Measurements from ENCODE around the gene ZFYVE16. TPM values are rescaled to one million over a fixed set of nuclear protein-coding genes. Genes with fewer than 3 reads are reported as not detected.
"Not testable (repeated sequence)": the region's sequence is repeated elsewhere in the genome, so short reads cannot be mapped to it uniquely, and the experiment has no call there.

ZFYVE16 gene
- total RNA-seq, 2 donors from 2014 or later: 22.3 to 26.5 TPM

DNA sequence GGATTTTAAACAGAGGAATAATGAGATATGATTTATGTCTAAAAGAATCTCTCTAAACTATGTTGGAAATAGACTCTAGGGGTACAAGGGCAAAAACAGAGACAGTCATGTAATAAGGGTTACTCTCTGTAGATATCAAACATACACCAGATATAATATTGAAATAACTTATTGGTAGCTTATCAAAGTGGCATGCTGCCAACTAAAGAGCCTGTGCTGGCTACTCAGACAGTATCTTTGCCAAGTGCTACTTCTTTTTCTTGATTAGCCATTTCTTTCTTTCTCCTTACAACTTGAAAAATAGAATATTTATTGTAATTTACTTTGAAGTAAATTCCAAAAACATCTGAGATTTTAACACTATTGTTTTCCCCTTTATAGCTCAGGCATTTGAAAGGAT lies 34.9 kb downstream of the ZFYVE16 start:
- H3K4me3 ChIP-seq: no peak overlapping the region

DNA sequence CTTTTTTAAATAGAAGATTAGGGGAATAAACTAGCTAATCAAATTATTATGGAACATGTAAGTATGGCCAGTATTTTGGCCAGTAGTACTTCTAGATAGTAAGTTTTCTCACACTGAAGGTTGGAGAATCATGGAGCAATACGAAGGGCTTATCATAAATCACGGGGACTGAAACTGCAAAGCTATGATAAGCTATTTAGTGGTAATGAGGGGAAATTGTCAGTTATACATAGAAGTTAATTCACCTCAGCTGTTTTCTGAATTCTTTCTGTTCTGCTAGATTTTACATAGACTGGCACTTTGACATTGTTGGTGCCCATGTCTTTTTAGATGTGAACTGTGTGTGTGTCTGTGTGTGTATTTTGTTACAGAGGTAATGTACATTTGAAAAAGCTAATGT lies 45.5 kb downstream of the ZFYVE16 start:
- no peak overlapping the region for H3K27ac ChIP-seq
- no peak overlapping the region for H3K4me3 ChIP-seq
- intact Hi-C loops (cut with DNase I): no loop called here
- H3K9ac ChIP-seq (ENCODE audit: low read depth in 2 of 2, low read length in 2 of 2): no peak overlapping the region
- H3K36me3 ChIP-seq: peaks cover 5% of the 10 kb centered on the region
- DNase-seq: no peak
- H3K27me3 ChIP-seq: no peaks in the 10 kb centered on the region
- no peaks in the 10 kb centered on the region for H3K9me3 ChIP-seq
- TF ChIP-seq, protein P1, sequence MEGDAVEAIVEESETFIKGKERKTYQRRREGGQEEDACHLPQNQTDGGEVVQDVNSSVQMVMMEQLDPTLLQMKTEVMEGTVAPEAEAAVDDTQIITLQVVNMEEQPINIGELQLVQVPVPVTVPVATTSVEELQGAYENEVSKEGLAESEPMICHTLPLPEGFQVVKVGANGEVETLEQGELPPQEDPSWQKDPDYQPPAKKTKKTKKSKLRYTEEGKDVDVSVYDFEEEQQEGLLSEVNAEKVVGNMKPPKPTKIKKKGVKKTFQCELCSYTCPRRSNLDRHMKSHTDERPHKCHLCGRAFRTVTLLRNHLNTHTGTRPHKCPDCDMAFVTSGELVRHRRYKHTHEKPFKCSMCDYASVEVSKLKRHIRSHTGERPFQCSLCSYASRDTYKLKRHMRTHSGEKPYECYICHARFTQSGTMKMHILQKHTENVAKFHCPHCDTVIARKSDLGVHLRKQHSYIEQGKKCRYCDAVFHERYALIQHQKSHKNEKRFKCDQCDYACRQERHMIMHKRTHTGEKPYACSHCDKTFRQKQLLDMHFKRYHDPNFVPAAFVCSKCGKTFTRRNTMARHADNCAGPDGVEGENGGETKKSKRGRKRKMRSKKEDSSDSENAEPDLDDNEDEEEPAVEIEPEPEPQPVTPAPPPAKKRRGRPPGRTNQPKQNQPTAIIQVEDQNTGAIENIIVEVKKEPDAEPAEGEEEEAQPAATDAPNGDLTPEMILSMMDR (IDR thresholded peaks at IDR 0.05): no peak
- H3K4me1 ChIP-seq: no peaks in the 10 kb centered on the region

More for the DNA sequence above, 34.9 kb downstream of the ZFYVE16 start:
- Histone ChIP-seq H3K9ac (ENCODE audit: low read depth in 2 of 2, low read length in 2 of 2) (no peak overlapping the region), H3K36me3 (no peaks in the 10 kb centered on the region), H3K9me3 (no peaks in the 10 kb centered on the region), H3K4me1 (no peaks in the 10 kb centered on the region), H3K27ac (no peak overlapping the region), H3K27me3 (no peaks in the 10 kb centered on the region)
- no peak for DNase-seq
- intact Hi-C loops (cut with DNase I): no loop called here
- TF ChIP-seq, protein P1 (IDR thresholded peaks at IDR 0.05): no peak

DNA sequence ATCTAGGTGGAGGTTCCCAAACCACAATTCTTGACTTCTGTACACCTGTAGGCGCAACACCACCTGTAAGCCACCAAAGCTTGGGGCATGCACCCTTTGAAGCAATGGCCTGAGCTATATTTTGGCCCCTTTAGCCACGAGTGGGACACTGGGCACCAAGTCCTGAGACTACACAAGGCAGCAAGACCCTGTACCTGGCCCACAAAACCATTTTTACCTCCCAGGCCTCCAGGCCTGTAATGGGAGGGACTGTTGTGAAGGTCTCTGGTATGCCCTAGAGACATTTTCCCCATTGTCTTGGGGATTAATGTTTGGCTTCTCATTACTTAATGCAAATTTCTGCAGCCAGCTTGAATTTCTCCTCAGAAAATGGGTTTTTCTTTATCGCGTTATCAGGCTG lies 55.4 kb downstream of the ZFYVE16 start:
- intact Hi-C loops (cut with DNase I): no loop called here
- H3K36me3 ChIP-seq: peaks cover 7% of the 10 kb centered on the region
- H3K27ac ChIP-seq: no peak overlapping the region
- no peak for DNase-seq
- no peak overlapping the region for H3K9ac ChIP-seq (ENCODE audit: low read depth in 2 of 2, low read length in 2 of 2)
- TF ChIP-seq, protein P1 (IDR thresholded peaks at IDR 0.05): no peak
- H3K4me3 ChIP-seq: no peak overlapping the region
- no peaks in the 10 kb centered on the region for H3K4me1 ChIP-seq
- H3K27me3 ChIP-seq: no peaks in the 10 kb centered on the region
- no peaks in the 10 kb centered on the region for H3K9me3 ChIP-seq

DNA sequence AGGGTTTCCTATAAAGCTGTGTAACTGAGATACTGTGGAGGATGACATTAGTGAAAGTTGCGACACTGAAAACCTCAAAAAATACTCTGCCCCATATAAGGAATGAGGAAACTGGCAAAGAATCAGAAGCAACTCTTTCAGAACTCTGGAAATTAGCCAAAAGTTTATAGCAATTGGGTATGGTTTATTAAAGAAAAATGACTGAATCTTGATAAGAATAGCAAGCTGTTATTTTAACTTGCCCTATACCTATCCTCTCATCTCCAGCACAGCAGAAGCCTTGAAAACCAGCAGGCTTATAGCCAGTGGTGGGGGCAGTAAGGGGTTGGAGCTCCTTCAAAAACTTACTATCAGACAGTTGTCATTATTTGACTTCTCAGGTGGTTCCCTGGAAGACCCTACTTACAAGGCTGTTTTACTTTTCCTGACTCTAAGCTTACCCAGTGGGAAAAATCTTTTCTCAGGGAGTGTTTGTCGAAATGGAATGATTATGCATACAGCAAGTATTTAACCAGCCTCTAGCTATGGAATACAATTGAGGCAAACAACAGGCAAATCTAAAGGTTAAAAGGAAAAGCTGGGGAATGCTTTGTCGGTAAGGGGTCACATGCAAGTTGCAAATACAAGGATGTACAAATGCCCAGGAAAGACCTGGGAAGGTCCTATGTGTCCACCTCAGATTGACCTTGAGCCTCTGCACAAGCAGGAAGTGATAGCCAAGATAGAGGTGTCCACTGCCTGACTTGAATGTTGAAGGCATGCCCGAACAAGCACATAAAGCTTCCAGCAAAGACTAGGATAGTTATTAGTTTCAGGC lies 59.0 kb downstream of the ZFYVE16 start:
- H3K36me3 ChIP-seq: peaks cover 6% of the 10 kb centered on the region
- H3K4me1 ChIP-seq: no peaks in the 10 kb centered on the region
- intact Hi-C loops (cut with DNase I): no loop called here
- H3K27me3 ChIP-seq: no peaks in the 10 kb centered on the region
- H3K27ac ChIP-seq: no peak overlapping the region
- DNase-seq: no peak
- TF ChIP-seq, protein P1 (IDR thresholded peaks at IDR 0.05): no peak
- H3K4me3 ChIP-seq: no peak overlapping the region
- H3K9me3 ChIP-seq: no peaks in the 10 kb centered on the region
- no peak overlapping the region for H3K9ac ChIP-seq (ENCODE audit: low read depth in 2 of 2, low read length in 2 of 2)

DNA sequence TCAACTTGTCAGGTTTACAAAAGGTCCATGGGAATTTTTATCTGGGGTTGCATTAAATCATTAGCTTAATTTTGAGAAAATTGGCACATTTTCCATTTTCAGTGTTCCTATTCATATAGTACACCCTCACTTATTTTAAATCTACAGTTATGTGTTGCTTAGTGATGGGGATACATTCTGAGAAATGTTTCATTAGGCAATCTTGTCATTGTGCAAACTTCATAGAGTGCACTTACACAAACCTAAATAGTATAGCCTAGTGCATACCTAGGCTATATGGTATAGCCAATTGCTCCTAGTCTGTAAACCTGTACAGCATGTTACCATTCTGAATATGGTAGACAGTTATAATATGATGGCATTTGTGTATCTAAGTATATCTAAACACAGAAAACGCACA lies 60.3 kb downstream of the ZFYVE16 start:
- Histone ChIP-seq H3K4me1 (no peaks in the 10 kb centered on the region), H3K36me3 (peaks cover 2% of the 10 kb centered on the region), H3K9me3 (no peaks in the 10 kb centered on the region), H3K9ac (ENCODE audit: low read depth in 2 of 2, low read length in 2 of 2) (no peak overlapping the region), H3K27ac (no peak overlapping the region), H3K4me3 (no peak overlapping the region), H3K27me3 (no peaks in the 10 kb centered on the region)
- DNase-seq: no peak
- TF ChIP-seq, protein P1 (IDR thresholded peaks at IDR 0.05): no peak
- intact Hi-C loops (cut with DNase I): no loop called here

DNA sequence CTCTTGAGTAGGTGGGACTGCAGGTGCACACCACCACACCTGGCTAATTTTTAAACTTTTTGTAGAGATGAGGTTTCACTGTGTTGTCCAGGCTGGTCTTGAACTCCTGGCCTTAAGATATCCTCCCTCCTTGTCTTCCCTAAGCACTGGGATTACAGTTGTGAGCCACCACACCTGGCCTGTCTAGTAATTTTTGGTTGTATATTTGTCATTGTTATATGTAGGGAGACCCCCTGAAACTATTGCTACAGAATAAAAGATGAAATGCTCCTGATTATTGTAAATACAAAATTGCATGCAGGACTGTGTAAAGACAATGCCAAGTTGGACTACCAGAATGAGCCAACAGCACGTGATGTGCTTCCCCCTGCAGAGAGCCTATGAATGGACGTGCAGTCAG lies 62.8 kb downstream of the ZFYVE16 start:
- H3K4me1 ChIP-seq; H3K9me3 ChIP-seq; H3K36me3 ChIP-seq; H3K27ac ChIP-seq; H3K9ac ChIP-seq (ENCODE audit: low read depth in 2 of 2, low read length in 2 of 2); DNase-seq; H3K27me3 ChIP-seq; H3K4me3 ChIP-seq; intact Hi-C loops (cut with DNase I): not testable (repeated sequence)
